Stimulated activated CD8-positive, alpha-beta memory T cell treated with anti-CD3 and anti-CD28 coated beads, Interleukin-2, amount 100 ng/mL, for 1 hour (primary cell): Measurements from ENCODE around the gene KLF4.
A peak's percentile ranks its signal among the peaks of the same experiment; 100 is the strongest.
"Not testable (repeated sequence)": the region's sequence is repeated elsewhere in the genome, so short reads cannot be mapped to it uniquely, and the experiment has no call there.

Source experiments
- DNase-seq, 2 donors: peaks; one replicate each; pipeline ENCODE4 v3.0.0-alpha.2; 2020; ENCODE audit warnings: low read depth in 2 of 2

The KLF4 gene

GRCh38 chr9:107489687-107490605 lies at the start of gene KLF4:
Gene KLF4 (minus strand): TSS chr9:107489769. CDS start chr9:107489172, 597 bp downstream.
- peak in 1 of 2 donors; percentile 11 for DNase-seq

DNA sequence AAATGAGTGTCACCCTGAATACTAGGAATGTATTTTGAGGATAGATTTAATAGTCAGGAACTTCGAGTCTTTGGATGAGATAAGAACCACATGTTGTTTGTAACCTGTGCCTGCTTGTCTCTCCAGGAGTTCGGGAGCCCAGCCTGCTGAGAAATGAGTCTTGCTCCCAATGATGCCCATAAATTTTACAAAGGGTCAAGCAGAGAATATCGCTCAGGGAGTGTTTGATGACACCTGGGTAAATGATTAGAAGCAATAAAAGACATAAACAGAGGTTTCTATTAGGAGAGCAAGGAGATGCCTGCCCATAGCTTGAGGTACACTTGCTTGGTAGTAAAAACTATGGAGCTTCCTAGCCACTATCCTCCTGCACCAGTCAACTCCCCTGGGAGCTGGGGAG lies 46.9 kb upstream of the KLF4 start:
- DNase-seq, result no peak

DNA sequence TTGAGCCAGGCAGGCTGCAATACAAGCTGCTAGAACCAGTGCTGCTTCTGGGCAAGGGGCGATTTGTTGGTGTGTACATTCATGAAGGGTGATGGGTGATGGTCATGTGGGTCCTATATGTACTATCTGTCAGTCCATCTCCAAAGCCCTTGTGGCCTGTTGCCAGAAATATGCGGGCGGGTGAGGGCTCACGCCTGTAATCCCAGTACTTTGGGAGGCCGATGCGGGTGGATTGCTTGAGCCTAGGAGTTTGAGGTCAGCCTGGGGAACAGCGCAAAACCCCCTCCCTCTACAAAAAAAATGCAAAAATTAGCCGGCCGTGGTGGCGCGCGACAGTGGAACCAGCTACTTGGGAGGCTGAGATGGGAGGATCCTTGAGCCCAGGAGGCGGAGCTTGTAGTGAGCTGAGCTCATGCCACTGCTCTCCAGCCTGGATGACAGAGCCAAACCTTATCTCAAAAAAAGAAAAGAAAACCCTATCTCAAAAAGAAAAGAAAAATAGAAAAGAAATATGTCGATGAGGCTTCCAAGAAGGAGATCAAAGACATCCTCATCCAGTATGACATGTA lies 45.0 kb upstream of the KLF4 start:
- DNase-seq, result no peak

- no peak for DNase-seq
Observed at GRCh38 chr9:107530679-107531078, 41.1 kb upstream of the KLF4 start.

DNA sequence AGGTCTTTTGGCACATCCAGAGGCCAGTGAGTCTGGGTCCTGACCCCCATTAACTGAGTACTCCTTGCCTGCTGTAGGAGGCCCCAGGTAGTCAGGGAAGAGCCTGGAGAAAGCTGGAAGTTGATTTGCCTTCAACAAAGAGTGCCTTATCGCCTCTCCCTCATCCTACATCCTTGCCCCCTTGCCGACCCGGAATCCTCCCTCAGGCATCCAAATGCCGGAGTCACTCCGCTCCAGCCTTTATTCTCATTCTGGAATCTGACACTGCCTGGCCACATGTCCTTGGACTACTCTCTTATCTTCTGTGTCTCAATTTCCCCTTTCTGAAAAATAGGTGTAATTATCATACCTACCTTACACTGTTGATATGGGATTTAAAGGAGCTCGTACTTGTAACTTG lies 39.1 kb upstream of the KLF4 start:
- no peak for DNase-seq

GRCh38 chr9:107523539-107523938 lies 34.0 kb upstream of the KLF4 start:
- no peak for DNase-seq

DNA sequence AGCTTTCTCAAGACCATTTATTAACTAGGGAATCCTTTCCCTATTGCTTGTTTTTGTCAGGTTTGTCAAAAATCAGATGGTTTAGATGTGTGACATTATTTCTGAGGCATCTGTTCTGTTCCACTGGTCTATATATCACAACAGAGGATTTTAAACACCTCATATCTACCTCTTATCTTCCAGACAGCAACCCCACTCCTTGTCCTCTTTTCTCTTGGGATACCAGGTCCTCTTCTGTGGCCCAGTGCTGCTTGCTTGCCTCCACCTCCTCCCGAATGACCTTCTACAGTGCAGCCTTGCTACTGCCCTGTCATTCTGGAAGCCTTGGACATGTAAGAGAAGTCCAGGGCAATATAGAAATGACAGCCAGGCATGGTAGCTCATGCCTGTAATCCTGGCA lies 30.6 kb upstream of the KLF4 start:
- DNase-seq, result no peak

GRCh38 chr9:107518037-107518807 lies 28.7 kb upstream of the KLF4 start:
- no peak for DNase-seq

- no peak for DNase-seq
Observed at GRCh38 chr9:107513464-107514100, 24.0 kb upstream of the KLF4 start.

- no peak for DNase-seq
Observed at GRCh38 chr9:107504585-107505455, 15.3 kb upstream of the KLF4 start.

GRCh38 chr9:107502464-107502863 lies 12.9 kb upstream of the KLF4 start:
- no peak for DNase-seq

GRCh38 chr9:107500421-107501200 lies 11.0 kb upstream of the KLF4 start:
- DNase-seq, result not testable (repeated sequence)

GRCh38 chr9:107496976-107497375 lies 7.4 kb upstream of the KLF4 start:
- no peak for DNase-seq

- no peak for DNase-seq
Observed at GRCh38 chr9:107492381-107492970, 2.9 kb upstream of the KLF4 start.

GRCh38 chr9:107491081-107492053 lies 1.8 kb upstream of the KLF4 start:
- DNase-seq, result no peak

GRCh38 chr9:107490606-107490970 lies 1.0 kb upstream of the KLF4 start:
- DNase-seq, result not testable (repeated sequence)

DNA sequence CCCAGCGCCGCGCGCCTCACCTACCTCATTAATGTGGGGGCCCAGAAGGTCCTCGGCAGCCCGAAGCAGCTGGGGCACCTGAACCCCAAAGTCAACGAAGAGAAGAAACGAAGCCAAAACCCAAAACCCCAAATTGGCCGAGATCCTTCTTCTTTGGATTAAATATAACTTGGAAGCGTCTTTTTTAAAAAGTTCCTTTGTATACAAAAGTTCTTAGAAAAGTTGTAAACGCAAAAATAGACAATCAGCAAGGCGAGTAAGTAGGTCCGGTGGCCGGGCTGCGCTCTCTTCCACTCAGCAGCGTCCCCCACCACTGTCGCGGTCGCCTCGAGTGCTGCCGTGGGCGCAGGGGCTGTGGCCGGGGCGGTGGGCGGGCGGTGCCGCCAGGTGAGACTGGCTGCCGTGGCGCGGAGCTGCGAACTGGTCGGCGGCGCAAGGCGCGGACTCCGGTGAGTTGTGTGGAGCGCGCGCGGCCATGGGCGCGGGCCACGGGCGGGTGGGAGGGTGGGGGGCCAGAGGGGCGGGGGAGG lies 360 bp downstream of the KLF4 start:
- DNase-seq, result no peak

DNA sequence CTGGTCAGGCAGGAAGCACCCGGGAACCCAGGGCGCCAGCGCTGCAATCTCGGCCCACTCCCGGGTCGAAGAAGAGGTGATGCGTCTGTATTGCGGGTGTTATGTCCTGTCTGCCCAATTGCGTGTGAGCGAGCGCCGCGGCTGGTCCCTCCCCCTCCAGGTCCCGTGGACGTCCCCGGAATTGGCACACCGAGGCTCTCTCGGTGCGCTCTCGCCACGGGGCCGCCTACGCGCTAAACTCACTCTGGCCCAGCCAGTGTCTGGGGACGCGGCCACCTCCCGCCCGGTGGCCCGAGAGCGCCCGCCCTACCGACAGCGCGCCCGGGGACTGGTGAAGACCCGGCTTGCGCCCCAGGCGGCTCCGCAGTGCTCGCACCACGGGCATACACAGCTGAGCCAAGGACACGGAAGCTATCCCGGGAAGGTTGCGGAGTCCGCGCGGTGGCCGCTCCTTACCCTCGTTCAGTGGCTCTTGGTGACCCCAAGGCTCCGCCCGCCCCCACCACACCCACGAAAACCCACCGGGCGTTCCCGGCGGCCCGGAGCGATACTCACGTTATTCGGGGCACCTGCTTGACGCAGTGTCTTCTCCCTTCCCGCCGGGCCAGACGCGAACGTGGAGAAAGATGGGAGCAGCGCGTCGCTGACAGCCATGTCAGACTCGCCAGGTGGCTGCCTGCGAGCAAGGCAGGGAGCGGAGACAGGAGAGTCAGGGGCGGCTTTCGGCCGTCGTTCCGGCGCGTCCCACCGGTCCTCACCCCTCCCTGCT lies 1.0 kb downstream of the KLF4 start:
- no peak for DNase-seq
